ENCODE data around the gene FOXQ1. TPM values are rescaled to one million over a fixed set of nuclear protein-coding genes. Genes with fewer than 3 reads are reported as not detected.
A peak's percentile ranks its signal among the peaks of the same experiment; 100 is the strongest.

The FOXQ1 gene
- total and polyA plus RNA-seq, 2 of the 13 experiments (the other 11 are each of a cell fraction or from before 2014, with no cell fraction given) = 35.2 to 39.8 TPM

- TF ChIP-seq ZBTB43 (CRISPR knock-in tag; conservative IDR thresholded peaks at IDR 0.05) = peak; percentile 85
- peak; percentile 95; the same call in 1 of the 2 replicates for TF ChIP-seq E2F2 (CRISPR knock-in tag; IDR thresholded peaks at IDR 0.05; ENCODE audit: borderline replicate concordance)
- TF ChIP-seq FOXA3 (CRISPR knock-in tag; IDR thresholded peaks at IDR 0.05) = peak; percentile 55; the same call in 1 of the 2 replicates
- TF ChIP-seq ZSCAN22 (CRISPR knock-in tag; IDR thresholded peaks at IDR 0.05) = no peak
- TF ChIP-seq HNRNPH1 (optimal IDR thresholded peaks at IDR 0.05; ENCODE audit: low read depth, low read length) = no peak
- TF ChIP-seq GTF2F1 (IDR thresholded peaks at IDR 0.05; ENCODE audit: low read length) = no peak
- no peak for TF ChIP-seq ZNF644 (CRISPR knock-in tag; IDR thresholded peaks at IDR 0.05; ENCODE audit: low read depth)
- peak; percentile 83; the same call in 1 of the 2 replicates for TF ChIP-seq ISX (CRISPR knock-in tag; conservative IDR thresholded peaks at IDR 0.05)
- peak; percentile 86 for TF ChIP-seq HOXA3 (CRISPR knock-in tag; IDR thresholded peaks at IDR 0.05)
- TF ChIP-seq NFKB2 (CRISPR knock-in tag; IDR thresholded peaks at IDR 0.05; ENCODE audit: borderline replicate concordance) = peak; percentile 58; the same call in 1 of the 2 replicates
- TF ChIP-seq ZFP90 (CRISPR knock-in tag; IDR thresholded peaks at IDR 0.05; ENCODE audit: borderline replicate concordance) = peak; percentile 60; the same call in 1 of the 2 replicates
- TF ChIP-seq MBNL3 (CRISPR knock-in tag; conservative IDR thresholded peaks at IDR 0.05) = 0 out of 2 replicates have a peak, but pooled peaks have one; percentile 4
- TF ChIP-seq STAG1 (CRISPR knock-in tag; IDR thresholded peaks at IDR 0.05) = peak; percentile 77
- peak; percentile 75; the same call in 1 of the 2 replicates for TF ChIP-seq REPIN1 (CRISPR knock-in tag; IDR thresholded peaks at IDR 0.05; ENCODE audit: borderline replicate concordance, low read depth)
- peak; percentile 72 for TF ChIP-seq ASH2L (IDR thresholded peaks at IDR 0.05; ENCODE audit: insufficient read length, low read depth, low read length)
- 0 out of 2 replicates have a peak, but pooled peaks have one; percentile 39 for TF ChIP-seq ZNF564 (CRISPR knock-in tag; IDR thresholded peaks at IDR 0.05)
- 0 out of 2 replicates have a peak, but pooled peaks have one; percentile 16 for TF ChIP-seq ZHX2 (IDR thresholded peaks at IDR 0.05; ENCODE audit: low read depth)
- TF ChIP-seq ZHX2 (CRISPR knock-in tag; IDR thresholded peaks at IDR 0.05; ENCODE audit: borderline replicate concordance) = 0 out of 2 replicates have a peak, but pooled peaks have one; percentile 49
- no peak for TF ChIP-seq WIZ (CRISPR knock-in tag; IDR thresholded peaks at IDR 0.05)
- TF ChIP-seq PITX1 (CRISPR knock-in tag; IDR thresholded peaks at IDR 0.05) = no peak
- no peak for TF ChIP-seq MLX (CRISPR knock-in tag; IDR thresholded peaks at IDR 0.05)
Observed at GRCh38 chr6:1313767-1314503, 2.0 kb downstream of the FOXQ1 start (continued).
